Urinary bladder (tissue), 4 donors: ENCODE results near the gene GRM7. TPM values are rescaled to one million over a fixed set of nuclear protein-coding genes. Genes with fewer than 3 reads are reported as not detected.

Experiments
- DNase-seq: peaks from one replicate; pipeline ENCODE4 v3.0.0-alpha.2; 2015; ENCODE audit errors: extremely low spot score
- H3K27ac ChIP-seq: one replicate; pipeline ENCODE4 v1.5.1; 2013; ENCODE audit warnings: low read depth, mild to moderate bottlenecking, moderate library complexity
- H3K36me3 ChIP-seq: one replicate; pipeline ENCODE4 v1.6.1; 2013; ENCODE audit warnings: mild to moderate bottlenecking, moderate library complexity; ENCODE audit not compliant: insufficient read depth
- H3K4me1 ChIP-seq: one replicate; pipeline ENCODE4 v1.6.1; 2013; ENCODE audit warnings: mild to moderate bottlenecking, moderate library complexity; ENCODE audit not compliant: insufficient read depth
- H3K4me3 ChIP-seq: one replicate; pipeline ENCODE4 v1.5.1; 2013; ENCODE audit warnings: low read depth, low read length
- WGBS: extraction: QIAGEN DNeasy Blood & Tissue Kit; methylation state at CpG from one replicate; pipeline ENCODE4 v1.1.7; 2013; 5-methylcytosine and 5-hydroxymethylcytosine counted together
- polyA plus RNA-seq: library from polyadenylated mRNA; stranded (reverse); fragments of 200-250 nt; gene quantifications from one replicate; pipeline ENCODE4 v1.2.3, GENCODE V29; 2013
- total RNA-seq: library from RNA; depleted of rRNA; stranded (reverse); fragments of >200 nt; gene quantifications from one replicate; pipeline ENCODE4 v1.2.3, GENCODE V29; 2014
- donor health status: healthy with polysubstance abuse.
- donor health status: healthy.

The GRM7 gene
- total and polyA plus RNA-seq, 2 donors = 2.3 to 14.6 TPM

GRCh38 chr3:7249493-7250076 lies 388.7 kb downstream of the GRM7 start:
- Histone ChIP-seq H3K27ac (no peak overlapping the region), H3K4me3 (no peak overlapping the region), H3K4me1 (no peaks in the 10 kb centered on the region), H3K36me3 (no peaks in the 10 kb centered on the region)
- 86% methylated on average over 5 of the region's 5 CpGs for WGBS
- DNase-seq = no peak

DNA sequence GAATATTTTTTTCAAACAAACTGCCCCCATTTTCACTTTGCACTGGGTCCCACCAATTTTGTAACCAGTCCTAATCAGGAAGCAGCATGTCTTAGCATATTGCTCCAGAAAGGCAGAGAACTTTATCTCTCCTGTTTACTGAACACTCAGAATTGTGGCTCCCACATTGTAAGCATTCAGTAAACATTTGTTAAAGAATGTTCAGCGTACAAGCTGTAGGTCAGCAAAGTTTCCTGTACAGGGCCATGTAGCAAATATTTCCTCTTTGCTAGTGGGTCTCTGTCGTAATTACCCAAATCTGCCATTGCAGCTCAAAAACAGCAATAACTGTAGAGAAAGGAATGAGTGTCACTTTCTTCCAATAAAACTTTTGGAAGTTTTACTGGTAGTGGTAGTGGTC lies 393.3 kb downstream of the GRM7 start:
- Histone ChIP-seq H3K27ac (no peak overlapping the region), H3K36me3 (no peaks in the 10 kb centered on the region), H3K4me3 (no peak overlapping the region), H3K4me1 (no peaks in the 10 kb centered on the region)
- WGBS = 53% methylated on average over 2 of the region's 2 CpGs
- no peak for DNase-seq

- WGBS = 92% methylated on average over 1 of the region's 1 CpG
- Histone ChIP-seq H3K4me3 (no peak overlapping the region), H3K36me3 (no peaks in the 10 kb centered on the region), H3K27ac (no peak overlapping the region), H3K4me1 (no peaks in the 10 kb centered on the region)
- DNase-seq = no peak
Measured at GRCh38 chr3:7260975-7261374, 400.1 kb downstream of the GRM7 start.

DNA sequence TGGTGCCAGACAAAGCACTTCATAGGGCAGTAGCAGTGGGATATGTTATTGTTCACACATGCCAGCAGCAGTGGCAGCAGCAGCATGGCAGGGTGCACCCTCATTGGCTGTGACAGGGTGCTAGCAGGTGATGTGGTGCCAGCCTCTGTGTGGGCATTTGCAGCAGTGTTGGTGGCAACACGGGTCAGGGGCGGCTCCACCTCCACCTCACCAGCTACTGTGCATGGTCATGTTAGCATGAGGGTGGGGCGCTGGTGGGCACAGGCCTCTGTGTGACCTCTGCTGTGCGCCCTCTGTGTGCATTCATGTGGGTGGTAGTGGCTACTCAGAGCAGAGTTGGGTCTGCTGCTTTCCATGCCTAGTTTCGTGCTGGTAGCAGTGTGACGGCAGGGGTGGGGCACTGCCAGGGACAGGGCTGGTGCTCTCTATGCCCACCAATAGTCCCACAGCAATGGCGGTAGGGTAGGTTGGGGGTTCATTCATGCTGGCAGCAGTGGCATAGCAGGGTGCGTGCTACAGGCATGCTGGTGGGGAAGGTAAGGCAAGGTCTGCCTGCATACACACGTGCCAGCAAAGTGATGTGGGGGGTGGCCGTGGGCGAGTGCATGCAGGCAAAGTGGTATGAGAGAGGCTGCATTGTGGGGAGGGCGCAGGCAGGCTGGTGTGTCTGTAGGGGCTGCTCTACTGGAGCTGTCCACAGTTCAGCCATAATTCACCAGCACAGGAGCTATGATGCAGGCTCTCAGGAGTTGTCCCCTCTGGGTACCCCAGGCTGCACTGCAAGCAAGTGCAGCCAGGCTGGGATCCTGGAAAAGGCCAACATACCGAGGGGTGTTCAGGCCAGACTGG lies 402.7 kb downstream of the GRM7 start:
- WGBS = 95% methylated on average over 13 of the region's 13 CpGs
- H3K4me1 ChIP-seq = no peaks in the 10 kb centered on the region

DNA sequence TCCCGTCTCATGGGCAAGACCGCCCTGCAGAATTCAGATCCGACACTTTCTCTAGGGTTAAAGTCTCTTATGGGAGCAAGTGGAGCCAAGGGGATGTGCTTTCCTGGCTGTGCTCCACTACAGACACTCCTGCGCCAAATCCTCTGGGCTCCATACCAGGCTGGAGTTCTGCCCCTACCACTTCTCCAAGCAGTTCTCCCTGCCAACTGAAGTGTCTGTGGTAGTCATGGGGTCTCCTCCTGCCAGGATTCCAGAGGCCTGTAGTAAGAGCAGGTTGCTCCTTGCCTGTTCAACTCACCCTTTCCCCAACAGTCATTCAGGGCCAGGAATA lies 403.2 kb downstream of the GRM7 start:
- H3K27ac ChIP-seq = no peak overlapping the region
- no peaks in the 10 kb centered on the region for H3K36me3 ChIP-seq
- H3K4me1 ChIP-seq = no peaks in the 10 kb centered on the region
- no peak for DNase-seq
- no peak overlapping the region for H3K4me3 ChIP-seq
- 91% methylated on average over 4 of the region's 4 CpGs for WGBS

More for the DNA sequence above, 402.7 kb downstream of the GRM7 start:
- Histone ChIP-seq H3K36me3 (no peaks in the 10 kb centered on the region), H3K4me3 (no peak overlapping the region), H3K27ac (no peak overlapping the region)
- DNase-seq = no peak

GRCh38 chr3:7265736-7266135 lies 404.8 kb downstream of the GRM7 start:
- WGBS = 63% methylated on average over 4 of the region's 4 CpGs
- no peaks in the 10 kb centered on the region for H3K4me1 ChIP-seq
- no peak for DNase-seq
- no peaks in the 10 kb centered on the region for H3K36me3 ChIP-seq
- no peak overlapping the region for H3K4me3 ChIP-seq
- no peak overlapping the region for H3K27ac ChIP-seq

- Histone ChIP-seq H3K4me3 (no peak overlapping the region), H3K4me1 (no peaks in the 10 kb centered on the region), H3K36me3 (no peaks in the 10 kb centered on the region), H3K27ac (no peak overlapping the region)
- WGBS = 59% methylated on average over 1 of the region's 1 CpG
- DNase-seq = peak; percentile 4
Measured at GRCh38 chr3:7266551-7266950, 405.6 kb downstream of the GRM7 start.

- DNase-seq = no peak
- 82% methylated on average over 5 of the region's 5 CpGs for WGBS
- Histone ChIP-seq H3K4me3 (no peak overlapping the region), H3K4me1 (no peaks in the 10 kb centered on the region), H3K27ac (no peak overlapping the region), H3K36me3 (no peaks in the 10 kb centered on the region)
Measured at GRCh38 chr3:7270731-7271130, 409.8 kb downstream of the GRM7 start.

DNA sequence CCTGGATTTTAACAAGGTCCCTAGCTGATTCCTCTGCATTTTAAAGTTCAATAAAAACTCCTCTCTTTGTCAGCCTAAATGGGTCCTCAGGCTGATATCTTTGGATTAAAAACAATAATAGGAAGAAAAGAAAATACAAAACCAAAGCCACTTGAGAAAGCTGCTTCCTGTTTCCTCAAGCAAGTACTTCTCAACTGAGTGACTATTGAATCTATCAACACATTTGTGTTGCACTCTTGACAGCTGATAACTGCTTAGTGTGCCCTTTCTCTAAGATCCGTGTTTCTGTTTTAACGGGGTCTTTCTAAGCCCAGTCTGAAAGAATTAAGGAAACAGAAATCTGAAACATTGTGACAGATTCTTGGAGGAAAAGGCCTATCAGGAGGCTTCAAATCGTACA lies 410.7 kb downstream of the GRM7 start:
- Histone ChIP-seq H3K27ac (no peak overlapping the region), H3K4me1 (no peaks in the 10 kb centered on the region), H3K4me3 (no peak overlapping the region), H3K36me3 (no peaks in the 10 kb centered on the region)
- no peak for DNase-seq
- 64% methylated on average over 3 of the region's 3 CpGs for WGBS

- Histone ChIP-seq H3K4me1 (no peaks in the 10 kb centered on the region), H3K4me3 (no peak overlapping the region), H3K27ac (no peak overlapping the region), H3K36me3 (no peaks in the 10 kb centered on the region)
- DNase-seq = no peak
- WGBS = 79% methylated on average over 1 of the region's 1 CpG
Measured at GRCh38 chr3:7272203-7272602, 411.3 kb downstream of the GRM7 start.

DNA sequence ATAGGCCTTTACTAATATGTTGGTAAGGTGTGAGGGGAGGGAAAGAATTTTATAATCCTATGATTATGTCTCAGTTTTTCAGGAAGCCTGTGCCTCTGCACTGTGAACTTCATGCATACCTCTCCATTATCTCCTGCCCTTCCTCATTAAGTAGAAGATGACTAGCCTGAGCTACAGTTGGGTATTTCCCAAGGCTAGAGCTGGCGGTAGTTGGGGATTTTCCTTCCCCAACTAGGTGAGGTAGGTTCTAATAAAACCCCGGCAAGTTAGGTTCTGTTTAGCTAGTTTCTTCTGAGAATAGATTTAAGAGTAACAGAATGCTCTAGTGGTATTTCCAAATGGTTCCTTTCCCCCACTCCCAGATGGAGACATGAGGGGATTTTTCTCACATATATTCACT lies 414.5 kb downstream of the GRM7 start:
- Histone ChIP-seq H3K27ac (no peak overlapping the region), H3K4me1 (no peaks in the 10 kb centered on the region), H3K4me3 (no peak overlapping the region), H3K36me3 (no peaks in the 10 kb centered on the region)
- WGBS = 90% methylated on average over 2 of the region's 2 CpGs
- DNase-seq = no peak

DNA sequence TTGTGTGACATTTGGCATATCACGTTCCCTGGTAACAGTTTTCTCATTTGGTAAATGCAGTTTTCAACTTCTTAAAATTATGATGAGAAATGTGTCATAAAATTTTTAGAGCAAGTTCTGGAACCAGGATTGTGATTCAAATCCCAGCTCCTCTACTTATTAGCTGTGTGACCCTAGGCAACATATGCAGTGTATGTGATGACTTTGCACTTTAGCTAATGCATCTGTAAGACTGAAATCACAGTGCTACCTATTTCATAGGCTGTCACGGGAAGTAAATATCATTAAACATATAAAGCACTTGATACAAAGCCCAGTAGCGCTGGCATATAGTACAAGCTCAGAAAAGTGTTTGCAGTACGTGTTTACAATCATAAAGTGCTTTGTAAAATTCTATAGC lies 419.4 kb downstream of the GRM7 start:
- Histone ChIP-seq H3K4me1 (no peaks in the 10 kb centered on the region), H3K36me3 (no peaks in the 10 kb centered on the region), H3K4me3 (no peak overlapping the region), H3K27ac (no peak overlapping the region)
- WGBS = 88% methylated on average over 4 of the region's 4 CpGs
- no peak for DNase-seq

DNA sequence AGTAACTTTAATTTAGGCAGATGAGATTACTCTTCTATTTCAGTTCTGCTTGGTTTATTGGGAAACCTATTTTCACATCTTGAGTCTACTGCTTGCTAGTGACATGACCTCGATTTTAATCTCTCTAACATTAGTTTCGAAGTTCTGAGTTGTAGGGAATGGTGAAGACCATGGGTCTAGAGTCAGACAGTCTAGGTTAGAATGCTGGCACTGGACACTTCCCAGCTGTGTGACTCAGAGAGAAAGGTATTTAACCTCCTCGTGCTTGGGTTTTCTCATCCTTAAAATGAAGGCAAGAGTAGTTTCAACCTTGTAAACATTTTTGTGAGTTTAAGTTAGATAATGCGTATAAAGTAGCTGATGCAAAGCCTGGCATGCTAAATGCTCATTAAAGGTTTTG lies 422.1 kb downstream of the GRM7 start:
- Histone ChIP-seq H3K4me3 (no peak overlapping the region), H3K4me1 (no peaks in the 10 kb centered on the region), H3K27ac (no peak overlapping the region), H3K36me3 (no peaks in the 10 kb centered on the region)
- WGBS = 79% methylated on average over 4 of the region's 4 CpGs
- DNase-seq = no peak

DNA sequence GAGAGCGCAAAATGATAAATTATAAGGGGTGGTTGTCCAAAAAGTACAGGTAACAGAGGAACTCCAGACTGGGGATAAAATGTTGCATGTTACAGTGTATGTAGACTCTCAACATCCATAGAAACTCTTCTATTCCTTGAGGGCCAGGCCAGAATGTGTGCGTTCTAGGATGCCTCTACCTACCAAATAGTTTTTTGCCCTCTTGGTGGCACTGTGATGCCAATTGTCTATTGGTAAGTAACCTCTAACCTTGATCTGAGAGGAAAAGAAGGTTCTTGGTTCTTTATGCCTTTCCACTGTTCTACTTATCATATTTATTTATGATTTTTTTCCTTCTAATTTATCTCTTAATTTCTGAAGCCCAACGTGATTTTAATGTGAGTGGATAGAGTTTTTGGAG lies 424.6 kb downstream of the GRM7 start:
- H3K4me3 ChIP-seq = no peak overlapping the region
- H3K4me1 ChIP-seq = no peaks in the 10 kb centered on the region
- DNase-seq = no peak
- H3K27ac ChIP-seq = no peak overlapping the region
- no peaks in the 10 kb centered on the region for H3K36me3 ChIP-seq
- 76% methylated on average over 3 of the region's 3 CpGs for WGBS
